GM19324 (cell line): ENCODE results near the gene MALL.
"Not testable (repeated sequence)": the region's sequence is repeated elsewhere in the genome, so short reads cannot be mapped to it uniquely, and the experiment has no call there.

Source experiments
- ATAC-seq: cut with Tn5 transposase; IDR thresholded peaks from one replicate; pipeline ENCODE4 v1.9.1; 2021; ENCODE audit warnings: mild to moderate bottlenecking, moderate library complexity; ENCODE audit not compliant: unreplicated experiment, low FRiP score

Gene MALL

DNA sequence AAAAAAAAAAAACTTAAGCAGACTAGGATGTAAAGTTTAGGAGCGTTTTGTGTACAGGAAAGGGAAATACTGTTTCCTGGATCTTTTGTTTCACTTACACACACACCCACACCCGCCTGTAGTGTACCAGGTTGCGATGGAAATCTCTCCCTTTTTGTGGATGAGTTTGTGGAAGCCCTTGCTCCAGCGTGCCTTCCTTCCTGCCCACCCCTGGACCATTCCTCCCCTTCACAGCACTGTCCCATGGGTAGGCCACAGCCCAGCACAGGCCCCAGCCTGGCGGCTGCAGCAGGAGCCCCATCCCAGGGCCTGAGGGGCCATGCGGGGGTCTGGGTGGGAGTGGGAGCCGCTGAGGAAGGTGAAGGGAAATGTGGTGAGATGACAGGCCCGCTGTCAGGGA lies 15.1 kb downstream of the MALL start:
- no peak for ATAC-seq

DNA sequence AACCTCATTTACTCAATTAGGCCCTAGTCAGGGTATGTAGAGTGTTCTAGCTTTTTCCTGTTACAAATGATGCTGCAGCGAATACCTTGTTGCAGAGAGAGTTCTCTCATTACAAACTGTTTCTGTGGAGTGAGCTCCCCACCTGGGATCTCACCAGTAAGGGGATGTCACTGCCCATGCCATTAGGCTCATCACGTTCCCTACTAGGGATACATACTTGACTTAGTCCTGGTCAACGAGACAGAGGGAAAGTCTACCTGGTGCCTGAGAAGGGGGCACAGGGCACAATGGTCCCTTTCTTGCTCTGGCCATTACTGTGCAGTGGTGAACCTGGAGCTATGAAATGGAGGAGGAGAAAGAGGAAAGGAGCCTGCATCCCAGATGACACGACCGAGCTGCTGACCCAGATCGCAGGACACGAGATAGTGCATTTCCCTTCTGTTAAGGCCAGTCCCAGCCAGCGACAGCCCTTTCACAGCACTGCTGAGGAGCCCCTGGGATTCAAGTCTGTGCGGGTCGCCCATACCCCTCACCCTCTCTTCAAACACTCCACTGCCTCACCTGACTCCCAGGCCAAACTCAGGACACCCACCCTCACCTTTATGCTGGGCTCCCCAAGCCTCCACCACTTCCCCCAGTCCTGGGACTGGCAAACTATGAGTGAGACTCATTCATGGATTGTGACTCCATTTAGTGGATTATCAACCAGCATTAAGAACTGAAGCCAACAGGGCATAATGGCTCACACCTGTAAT lies 16.0 kb downstream of the MALL start:
- ATAC-seq: no peak

DNA sequence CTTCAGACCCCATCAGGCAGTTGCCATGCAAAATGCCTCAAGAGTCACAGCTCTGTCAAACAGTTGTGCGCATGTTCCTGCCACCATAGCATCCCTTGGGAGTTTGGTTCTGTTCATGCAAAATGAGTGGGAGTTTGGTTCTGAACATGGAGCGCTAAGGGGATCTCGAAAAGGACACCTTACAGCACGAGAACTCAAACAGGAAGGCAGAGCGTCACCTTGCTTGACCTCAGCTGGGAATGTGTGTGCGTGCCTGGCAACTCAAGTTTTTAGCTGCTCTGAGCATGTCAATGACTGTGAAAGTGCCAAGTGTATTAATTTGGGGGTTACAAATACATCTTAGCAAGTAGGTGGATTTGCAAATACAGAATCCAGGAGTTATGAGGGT lies 16.6 kb downstream of the MALL start:
- ATAC-seq: no peak

DNA sequence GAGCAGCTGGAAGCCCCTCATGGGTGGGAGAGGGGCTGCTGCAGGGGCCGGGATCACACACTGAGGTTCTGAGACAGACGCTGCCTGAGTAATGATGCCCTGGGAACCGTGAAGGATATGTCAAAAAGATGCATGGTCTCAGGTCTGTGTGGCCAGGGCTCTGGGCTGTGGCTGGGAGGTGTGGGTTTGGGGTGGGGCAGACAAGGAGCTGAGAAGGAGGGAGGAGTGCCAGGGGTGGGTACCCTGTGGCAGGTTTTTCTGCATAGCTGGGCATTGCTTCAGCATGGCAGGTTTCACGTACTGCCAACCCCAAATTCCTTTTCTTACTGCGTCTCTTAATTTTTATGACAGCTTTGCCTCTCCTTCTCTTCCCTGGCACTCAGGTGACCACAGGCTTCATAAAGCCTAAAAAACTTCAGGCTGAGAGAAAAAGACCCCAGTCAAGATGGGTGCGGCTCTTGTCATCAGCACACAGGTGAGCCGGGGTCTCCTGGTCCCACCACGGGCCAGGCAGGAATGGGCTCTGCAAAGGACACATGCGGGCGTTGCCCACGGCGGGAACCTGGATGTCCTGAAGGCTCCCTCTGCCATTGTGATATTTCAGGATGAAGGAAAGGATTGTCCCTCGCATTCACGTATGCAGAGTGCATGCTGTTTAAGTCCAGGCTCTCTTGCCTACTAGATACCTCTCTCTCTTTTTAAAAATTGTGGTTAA lies 18.0 kb downstream of the MALL start:
- ATAC-seq: no peak

DNA sequence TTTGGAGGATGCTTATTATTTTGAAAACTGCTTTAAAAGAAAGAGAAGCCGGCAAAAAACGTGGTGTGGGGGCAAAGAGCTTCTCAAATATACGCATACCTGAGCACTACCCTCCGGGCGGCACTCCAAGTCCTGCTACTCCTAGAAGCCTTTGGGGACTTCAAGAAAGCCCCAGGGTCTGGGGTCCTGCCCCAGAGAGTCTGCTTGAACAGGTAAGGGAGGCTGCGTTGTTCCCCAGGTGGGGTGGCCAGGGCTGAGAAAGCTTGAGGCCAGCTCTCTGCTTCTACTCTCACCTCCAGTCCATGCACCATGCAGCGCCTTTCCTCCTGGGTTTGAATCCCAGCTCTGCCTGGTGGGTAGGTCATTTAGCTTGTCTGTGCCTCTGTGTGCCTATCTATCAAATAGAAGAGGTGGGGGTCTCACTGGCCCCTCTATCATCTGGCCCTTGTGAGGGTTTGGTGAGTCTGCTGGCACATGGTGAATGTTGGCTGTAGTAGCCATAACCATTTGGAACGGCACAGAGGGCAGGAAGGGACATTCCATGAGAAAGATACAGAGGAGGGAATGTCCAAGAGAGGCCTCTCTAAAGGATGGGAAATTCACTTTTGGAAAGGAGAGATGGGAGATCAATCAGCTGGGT lies 19.5 kb downstream of the MALL start:
- no peak for ATAC-seq

DNA sequence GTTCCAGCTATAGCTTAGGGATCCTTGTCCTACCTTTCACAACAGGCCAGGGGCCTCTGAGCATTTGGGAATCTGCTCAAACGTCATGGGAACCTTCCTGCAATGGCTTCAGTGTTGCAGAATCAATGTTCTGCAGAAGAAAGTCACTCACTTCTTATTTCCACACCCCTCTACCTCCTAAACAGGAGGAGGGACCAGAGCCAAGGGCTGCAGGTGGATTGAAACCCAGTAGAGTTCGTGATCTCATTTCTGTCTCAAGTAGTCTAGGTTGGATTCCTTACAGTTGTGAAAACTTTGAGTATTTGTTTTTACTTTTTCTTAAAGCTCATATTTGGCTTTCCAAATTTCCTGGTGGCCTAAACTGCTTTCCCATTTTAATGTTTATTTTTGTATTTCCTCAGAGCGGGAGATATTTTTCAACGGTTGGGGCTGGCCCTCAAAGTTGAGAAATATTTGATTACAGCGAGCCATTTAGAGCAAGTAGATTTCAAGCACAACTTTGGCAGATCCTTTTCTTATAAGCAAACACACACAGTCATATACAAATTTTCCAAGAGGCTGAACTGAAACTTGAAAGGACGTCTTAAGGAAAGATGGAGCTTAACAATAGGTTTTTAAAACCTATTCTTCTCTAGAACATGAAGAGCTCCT lies 20.6 kb downstream of the MALL start:
- ATAC-seq: not testable (repeated sequence)

DNA sequence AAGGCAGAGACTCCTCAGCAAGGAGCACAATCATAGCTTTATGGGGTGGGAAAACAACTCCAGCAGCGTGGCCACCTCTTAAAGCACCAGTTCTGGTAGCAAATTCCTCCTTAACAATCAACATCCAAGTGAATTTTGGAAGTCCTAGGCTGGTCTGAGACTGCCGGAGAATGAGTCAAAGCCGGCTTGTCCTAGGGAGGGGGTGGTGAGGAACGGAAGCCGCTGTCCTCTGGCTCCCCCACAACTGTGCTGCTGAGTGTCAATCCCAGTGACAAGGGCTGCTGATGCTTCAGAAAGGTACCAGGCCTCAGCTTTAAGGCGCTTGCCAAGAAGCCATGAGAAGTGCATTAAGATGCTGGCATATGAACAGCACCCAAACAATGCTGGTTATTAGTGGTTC lies 21.7 kb downstream of the MALL start:
- ATAC-seq: not testable (repeated sequence)

DNA sequence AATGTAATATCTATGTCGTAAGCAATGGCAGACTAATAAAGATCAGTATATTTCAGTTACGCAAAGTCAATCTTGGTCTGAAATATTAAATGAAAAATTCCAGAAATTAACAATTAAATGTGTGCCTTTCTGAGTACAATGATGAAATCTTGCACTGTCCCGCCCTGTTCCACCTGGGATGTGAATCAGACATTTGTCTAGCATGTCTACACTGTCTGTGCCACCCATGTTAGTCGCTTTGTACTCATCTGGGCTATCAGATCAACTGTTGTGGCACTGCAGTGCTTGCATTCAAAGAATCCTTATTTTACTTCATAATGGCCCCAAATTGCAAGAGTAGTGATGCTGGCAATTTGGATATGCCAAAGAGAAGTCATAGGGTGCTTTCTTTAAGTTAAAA lies 25.5 kb downstream of the MALL start:
- ATAC-seq: not testable (repeated sequence)

DNA sequence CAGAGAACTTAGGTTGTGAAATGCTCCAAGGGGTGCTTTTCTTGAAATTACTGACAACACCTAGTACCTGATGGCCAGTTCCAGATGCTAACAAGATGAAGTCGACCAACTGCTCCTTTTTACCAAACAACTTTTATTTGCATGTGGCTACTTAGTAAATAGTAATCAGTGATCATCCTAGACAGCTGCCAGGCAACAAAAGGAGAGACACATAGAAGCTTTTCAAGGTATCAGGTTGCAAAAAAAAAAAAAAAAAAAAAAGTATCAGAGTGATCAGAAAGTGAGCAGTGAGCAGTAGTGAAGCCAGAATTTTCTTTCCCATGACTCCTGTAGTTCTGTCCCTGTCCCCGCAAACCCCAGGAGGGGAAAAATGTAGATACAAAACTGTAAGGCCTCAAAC lies 31.9 kb downstream of the MALL start:
- not testable (repeated sequence) for ATAC-seq

DNA sequence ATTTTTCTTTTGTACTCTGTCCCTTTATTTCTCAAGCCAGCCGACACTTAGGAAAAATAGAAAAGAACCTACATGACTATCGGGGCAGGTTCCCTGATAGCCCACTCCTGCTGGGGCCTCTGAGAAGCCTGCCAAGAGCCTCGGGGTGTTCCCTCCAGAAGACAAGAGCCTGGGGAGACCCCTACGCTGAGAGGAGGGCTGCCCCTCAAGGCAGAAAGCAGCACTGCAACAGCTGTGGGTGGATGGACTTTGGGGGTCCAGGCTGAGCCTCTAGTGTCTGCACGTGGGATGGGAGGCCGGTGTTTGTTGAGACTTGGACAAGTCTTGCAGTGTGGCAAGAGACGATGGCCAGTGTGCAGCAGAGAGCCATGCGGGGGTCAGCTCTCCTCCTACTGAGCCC lies 32.5 kb downstream of the MALL start:
- ATAC-seq: not testable (repeated sequence)

DNA sequence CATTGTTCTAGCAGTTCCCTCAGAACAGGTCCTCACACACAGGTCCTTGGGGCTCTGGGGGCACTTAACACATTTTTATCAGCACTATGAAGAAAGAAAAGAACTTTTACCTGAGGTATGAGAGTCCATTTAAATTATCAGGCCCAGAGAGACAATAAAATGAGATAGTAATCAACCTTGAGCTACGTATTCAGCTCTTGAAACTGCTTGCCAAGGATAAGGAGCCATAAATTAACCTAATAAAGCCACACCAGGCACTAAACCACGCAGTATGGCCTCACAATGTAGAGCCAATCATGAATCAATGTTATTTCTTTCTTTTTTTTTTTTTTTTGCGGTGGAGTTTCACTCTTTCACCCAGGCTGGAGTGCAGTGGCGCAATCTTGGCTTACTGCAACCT lies 37.5 kb downstream of the MALL start:
- not testable (repeated sequence) for ATAC-seq

DNA sequence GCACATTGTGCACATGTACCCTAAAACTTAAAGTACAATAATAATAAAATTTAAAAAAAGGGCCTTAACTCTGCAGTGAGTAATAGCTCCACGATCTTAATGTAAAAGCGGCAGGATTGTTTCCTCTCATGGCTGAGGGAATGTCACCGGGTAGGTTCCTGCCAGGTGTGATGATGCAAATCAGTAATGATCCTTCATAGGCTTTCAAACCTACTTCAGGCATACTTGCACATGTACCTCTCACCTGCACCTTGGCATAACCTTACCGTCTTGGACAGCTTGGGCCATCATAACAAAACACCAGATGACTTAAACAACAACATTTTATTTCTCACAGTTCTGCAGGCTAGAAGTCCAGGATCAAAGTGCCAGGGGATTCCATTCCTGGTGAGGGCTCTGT lies 39.7 kb downstream of the MALL start:
- not testable (repeated sequence) for ATAC-seq

DNA sequence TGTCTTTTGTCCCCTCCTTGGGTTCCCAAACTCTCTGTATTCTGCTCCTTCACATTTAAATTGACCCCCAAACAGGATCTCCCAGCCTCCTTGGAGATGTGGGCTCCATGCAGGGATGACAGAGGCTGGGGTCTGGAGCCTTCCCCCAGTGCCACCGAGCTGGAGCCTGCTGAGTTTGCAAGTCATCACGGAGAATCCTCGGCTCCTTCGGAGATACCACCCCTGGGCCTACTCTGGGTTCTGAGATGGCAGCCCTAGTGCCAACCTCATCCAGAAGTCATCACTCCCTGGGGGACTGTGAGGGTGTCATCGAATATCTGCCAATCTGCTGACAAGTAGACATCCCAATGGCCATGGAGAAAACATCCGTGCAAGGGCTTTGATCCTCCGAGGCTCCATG lies 45.8 kb downstream of the MALL start:
- not testable (repeated sequence) for ATAC-seq

DNA sequence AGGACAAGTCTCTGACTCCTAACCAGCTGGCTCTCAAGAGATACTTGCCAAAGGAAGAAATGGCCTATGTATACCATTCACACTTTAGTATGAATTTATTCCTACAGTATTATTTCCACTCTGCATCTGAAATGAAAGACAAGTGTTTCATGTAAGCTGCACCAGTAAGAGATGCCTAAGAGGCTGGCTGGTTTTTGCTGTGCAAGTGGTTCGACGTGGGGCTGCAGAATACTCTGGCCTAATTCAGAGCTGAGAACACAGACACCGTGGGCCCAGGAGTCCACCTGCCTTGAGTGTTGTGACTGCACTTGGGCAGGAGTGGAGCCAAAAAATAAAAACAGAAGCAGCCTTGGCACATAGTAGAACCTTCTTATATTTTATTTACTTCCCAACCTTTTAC lies 47.5 kb downstream of the MALL start:
- ATAC-seq: not testable (repeated sequence)

DNA sequence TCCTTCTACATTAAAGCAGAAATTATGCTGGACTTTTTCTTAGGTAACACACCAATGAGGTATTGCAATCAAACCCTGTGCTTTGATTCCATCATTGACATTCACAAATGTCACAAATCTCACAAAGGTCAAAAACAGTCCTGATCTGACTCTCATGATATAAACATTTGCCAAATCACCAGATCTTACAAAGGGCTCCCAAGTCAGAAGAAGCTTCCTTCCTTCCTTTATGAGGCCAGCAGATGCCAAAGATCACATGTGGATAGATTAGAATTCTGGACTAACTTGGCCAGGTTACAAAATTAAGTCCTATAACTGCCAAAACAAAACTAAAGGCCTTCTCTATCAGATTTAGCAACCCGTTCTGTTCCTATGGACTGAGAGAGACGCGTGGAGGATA lies 53.3 kb downstream of the MALL start:
- ATAC-seq: not testable (repeated sequence)

DNA sequence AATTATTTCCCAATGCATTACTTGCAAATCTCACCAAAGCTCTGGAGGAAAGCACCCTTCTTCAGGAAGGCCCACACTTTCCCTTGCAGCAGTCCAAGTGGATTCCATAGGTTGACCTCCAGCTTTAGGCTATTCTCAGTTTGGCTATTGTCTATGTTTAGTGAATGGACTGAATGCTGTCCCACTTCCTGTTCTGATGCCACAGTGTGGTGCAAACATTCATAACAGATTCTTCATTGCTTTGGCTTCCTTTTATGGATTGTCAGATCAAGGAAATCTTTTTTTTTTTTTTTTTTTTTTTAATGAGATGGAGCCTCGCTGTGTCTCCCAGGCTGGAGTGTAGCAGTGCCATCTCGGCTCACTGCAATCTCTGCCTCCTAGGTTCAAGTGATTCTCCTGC lies 55.1 kb downstream of the MALL start:
- not testable (repeated sequence) for ATAC-seq

DNA sequence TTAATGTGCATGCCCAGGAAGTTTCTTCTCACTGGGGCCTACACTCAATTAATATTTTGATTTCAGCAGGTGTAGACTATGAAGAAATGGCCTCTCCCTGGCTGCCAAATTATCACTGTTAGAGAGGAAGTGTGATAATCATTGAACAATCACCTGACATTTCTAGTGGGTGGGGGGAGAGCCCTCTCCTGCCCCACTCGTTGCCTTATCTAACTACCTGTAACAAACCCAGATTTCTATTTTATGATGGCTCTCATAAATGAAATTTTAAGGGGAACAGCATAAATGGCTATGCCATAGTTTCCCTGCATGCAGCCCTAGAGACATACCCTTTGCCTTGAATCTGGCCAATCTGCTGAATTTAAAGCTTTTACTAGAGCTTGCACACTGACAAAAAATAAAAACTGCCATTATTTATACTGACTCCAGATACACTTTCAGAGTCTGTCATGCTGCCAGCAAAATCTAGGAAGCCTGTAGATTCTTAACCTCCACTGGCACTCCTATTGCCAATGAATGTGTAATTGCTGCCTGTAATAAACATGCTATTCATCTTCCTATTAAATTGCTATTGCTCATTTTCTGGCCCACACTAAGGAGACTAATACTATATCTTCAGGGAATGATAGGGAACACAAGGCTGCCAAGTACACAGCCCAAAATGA lies 55.8 kb downstream of the MALL start:
- not testable (repeated sequence) for ATAC-seq

DNA sequence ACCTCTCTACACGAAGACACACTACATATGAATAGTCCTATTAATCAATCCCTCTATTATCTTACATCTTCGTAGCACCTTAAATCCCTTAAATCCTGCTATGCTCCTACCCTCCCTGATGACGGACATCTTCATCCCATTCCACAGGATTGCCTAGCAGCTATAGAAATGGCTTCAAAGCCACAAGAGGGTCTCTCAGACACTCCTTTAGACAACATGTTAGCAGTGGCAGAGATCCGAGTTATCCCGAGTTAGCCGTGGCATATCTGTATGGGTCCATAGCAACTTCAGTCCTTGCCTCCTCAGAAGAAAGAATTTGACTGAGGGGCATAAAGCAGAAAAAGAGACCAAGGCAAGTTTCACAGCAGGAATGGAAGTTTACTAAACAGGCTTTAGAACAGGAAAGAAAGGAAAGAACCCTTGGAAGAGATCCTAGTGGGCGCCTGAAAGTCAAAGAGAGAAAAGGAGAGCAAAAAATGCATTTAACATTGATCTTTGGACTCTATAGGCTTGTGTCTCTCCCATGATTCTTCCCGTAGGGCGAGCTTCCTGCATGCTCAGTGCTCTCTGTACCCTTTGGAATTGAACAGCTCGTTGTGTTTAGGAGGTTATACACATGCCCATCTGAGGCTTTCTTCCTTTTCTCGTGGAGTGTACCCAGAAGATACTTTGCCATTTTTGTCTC lies 56.5 kb downstream of the MALL start:
- ATAC-seq: not testable (repeated sequence)

DNA sequence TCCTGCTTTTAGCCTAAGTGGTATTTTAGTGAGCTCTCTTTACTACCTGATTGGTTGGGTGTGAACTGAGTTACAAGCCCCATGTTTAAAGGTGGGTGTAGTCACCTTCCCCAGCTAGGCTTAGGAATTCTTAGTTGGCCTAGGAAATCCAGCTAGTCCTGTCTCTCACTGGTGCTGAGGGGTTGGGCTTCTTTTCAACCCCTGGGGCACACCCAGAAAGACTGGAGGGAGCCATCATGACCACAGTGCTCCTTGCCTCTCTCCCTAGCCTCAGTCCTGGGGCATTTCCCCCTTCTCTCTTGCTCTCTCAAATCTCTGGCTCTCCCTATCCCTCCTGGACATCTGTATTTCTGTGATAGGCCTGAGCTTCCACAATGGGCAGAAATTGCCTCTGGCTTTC lies 57.6 kb downstream of the MALL start:
- ATAC-seq: not testable (repeated sequence)

DNA sequence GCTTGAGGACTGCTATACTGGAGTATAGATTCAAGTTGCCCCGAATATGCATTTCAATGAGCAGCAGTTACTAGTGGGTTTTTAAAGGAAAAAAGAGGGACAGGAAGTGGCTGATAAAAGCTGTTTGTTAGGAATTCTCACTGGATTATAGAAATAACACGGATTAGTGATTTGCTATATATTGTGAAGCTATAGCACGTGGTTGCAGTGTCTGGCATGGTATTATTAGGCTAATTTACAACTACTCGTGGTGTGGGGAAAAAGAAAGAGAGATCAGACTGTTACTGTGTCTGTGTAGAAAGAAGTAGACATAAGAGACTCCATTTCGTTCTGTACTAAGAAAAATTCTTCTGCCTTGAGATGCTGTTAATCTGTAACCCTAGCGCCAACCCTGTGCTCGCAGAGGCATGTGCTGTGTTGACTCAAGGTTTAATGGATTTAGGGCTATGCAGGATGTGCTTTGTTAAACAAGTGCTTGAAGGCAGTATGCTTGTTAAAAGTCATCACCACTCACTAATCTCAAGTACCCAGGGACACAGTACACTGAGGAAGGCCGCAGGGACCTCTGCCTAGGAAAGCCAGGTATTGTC lies 59.7 kb downstream of the MALL start:
- ATAC-seq: not testable (repeated sequence)
